Stomach (tissue), 4 donors: ENCODE measurements around the gene MMP19.

ENCODE experiments used
- EP300 ChIP-seq: sonication (generic); formaldehyde crosslinking; IDR thresholded peaks from one replicate; pipeline ENCODE4 v1.6.1; 2017; ENCODE audit warnings: antibody characterized with exemption
- POLR2A ChIP-seq, 4 donors: fragments of 450-650 bp; IDR thresholded peaks; one replicate each; pipeline ENCODE4 v1.6.1; 2016; ENCODE audit warnings: antibody characterized with exemption in 4 of 4, control low read depth in 2 of 4, mild to moderate bottlenecking in 1 of 4, moderate library complexity in 1 of 4
- TF ChIP-seq, protein P1 (sequence below), 7 experiments: fragments of 450-650 bp in 4 of 7; fragments of 200-600 bp in 3 of 7; sonication (generic) in 3 of 7; IDR thresholded peaks; one replicate each; pipeline ENCODE4 v1.5.1; 2016 to 2019; ENCODE audit warnings: antibody characterized with exemption in 7 of 7, control low read depth in 2 of 7, mild to moderate bottlenecking in 1 of 7

DNA sequence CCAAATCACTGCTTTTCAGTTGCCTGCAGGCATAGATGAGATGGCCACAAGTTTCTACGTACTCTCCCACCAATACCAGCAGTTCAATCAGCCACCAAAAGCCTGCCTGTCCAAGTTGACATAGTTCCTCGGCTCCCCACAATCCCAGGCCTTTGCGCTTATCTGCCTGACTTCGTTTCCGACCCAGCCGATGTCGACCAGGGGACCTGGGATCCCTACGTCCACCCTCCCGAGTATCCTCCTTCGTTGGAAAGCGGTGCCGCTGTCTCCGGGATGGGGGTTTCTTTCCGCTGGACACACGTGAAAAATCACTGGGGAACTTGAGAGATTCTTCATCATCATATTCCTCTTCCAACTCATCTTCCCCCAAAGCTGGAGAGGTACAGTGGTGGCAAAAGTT lies 14.9 kb downstream of the MMP19 start:
- TF ChIP-seq, protein P1, sequence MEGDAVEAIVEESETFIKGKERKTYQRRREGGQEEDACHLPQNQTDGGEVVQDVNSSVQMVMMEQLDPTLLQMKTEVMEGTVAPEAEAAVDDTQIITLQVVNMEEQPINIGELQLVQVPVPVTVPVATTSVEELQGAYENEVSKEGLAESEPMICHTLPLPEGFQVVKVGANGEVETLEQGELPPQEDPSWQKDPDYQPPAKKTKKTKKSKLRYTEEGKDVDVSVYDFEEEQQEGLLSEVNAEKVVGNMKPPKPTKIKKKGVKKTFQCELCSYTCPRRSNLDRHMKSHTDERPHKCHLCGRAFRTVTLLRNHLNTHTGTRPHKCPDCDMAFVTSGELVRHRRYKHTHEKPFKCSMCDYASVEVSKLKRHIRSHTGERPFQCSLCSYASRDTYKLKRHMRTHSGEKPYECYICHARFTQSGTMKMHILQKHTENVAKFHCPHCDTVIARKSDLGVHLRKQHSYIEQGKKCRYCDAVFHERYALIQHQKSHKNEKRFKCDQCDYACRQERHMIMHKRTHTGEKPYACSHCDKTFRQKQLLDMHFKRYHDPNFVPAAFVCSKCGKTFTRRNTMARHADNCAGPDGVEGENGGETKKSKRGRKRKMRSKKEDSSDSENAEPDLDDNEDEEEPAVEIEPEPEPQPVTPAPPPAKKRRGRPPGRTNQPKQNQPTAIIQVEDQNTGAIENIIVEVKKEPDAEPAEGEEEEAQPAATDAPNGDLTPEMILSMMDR (IDR thresholded peaks at IDR 0.05) = no peak
- TF ChIP-seq POLR2A (IDR thresholded peaks at IDR 0.05) (no peak), EP300 (no peak)
